CD14-positive monocyte (primary cell): Measurements from ENCODE around the gene NOBOX. TPM values are rescaled to one million over a fixed set of nuclear protein-coding genes. Genes with fewer than 3 reads are reported as not detected.

Experiments
- DNase-seq, 3 donors: peaks; one replicate each; pipeline ENCODE4 v3.0.0-alpha.2; 2011 to 2022
- H2AFZ ChIP-seq: 2 replicates; pipeline ENCODE4 v1.6.0; 2012; ENCODE audit warnings: mild to moderate bottlenecking, low read depth, low read length, inconsistent platforms; ENCODE audit not compliant: insufficient read depth, poor library complexity, severe bottlenecking
- H3K27ac ChIP-seq, 2 donors: 1 replicate in 1 of 2; 2 replicates in 1 of 2; pipeline ENCODE4 v1.5.1; 2012 to 2013; ENCODE audit warnings: low read length in 2 of 2, control low read depth in 1 of 2, inconsistent platforms in 1 of 2, low read depth in 1 of 2, mild to moderate bottlenecking in 1 of 2
- H3K27me3 ChIP-seq, 2 donors: one replicate each; pipeline versions ENCODE4 v1.6.0 to v1.6.1; 2011 to 2013; ENCODE audit warnings: low read length in 2 of 2; ENCODE audit not compliant: control insufficient read depth in 2 of 2, insufficient read depth in 2 of 2
- H3K36me3 ChIP-seq, 2 donors: replicated peaks in 1 of 2; 1 replicate in 1 of 2; 2 replicates in 1 of 2; pipeline versions ENCODE4 v1.5.1 to v1.6.1; 2012 to 2013; ENCODE audit warnings: low read length in 2 of 2, control low read depth in 1 of 2, inconsistent platforms in 1 of 2, mild to moderate bottlenecking in 1 of 2; ENCODE audit not compliant: insufficient read depth in 2 of 2, control insufficient read depth in 1 of 2
- H3K4me1 ChIP-seq, 2 donors: 1 replicate in 1 of 2; 2 replicates in 1 of 2; pipeline versions ENCODE4 v1.5.1 to v1.6.1; 2012 to 2013; ENCODE audit warnings: low read length in 2 of 2, control low read depth in 1 of 2, inconsistent platforms in 1 of 2, mild to moderate bottlenecking in 1 of 2, moderate library complexity in 1 of 2; ENCODE audit not compliant: insufficient read depth in 2 of 2, control insufficient read depth in 1 of 2
- H3K4me2 ChIP-seq: replicated peaks from 2 replicates; pipeline ENCODE3; 2012; ENCODE audit warnings: low read length, moderate library complexity, mild to moderate bottlenecking; ENCODE audit not compliant: poor library complexity, severe bottlenecking; ENCODE audit errors: extremely low read depth
- H3K4me3 ChIP-seq, 3 experiments: fragments of 200-600 bp in 1 of 3; sonication (generic) in 1 of 3; replicated peaks in 1 of 3; 1 replicate in 2 of 3; 2 replicates in 1 of 3; pipeline ENCODE4 v1.5.1; 2011 to 2013; ENCODE audit warnings: low read length in 3 of 3, mild to moderate bottlenecking in 3 of 3, control low read depth in 2 of 3, low read depth in 2 of 3, inconsistent platforms in 1 of 3, moderate library complexity in 1 of 3
- H3K79me2 ChIP-seq: 2 replicates; pipeline ENCODE4 v1.6.0; 2012; ENCODE audit warnings: mild to moderate bottlenecking, control low read depth, inconsistent platforms, low read length, moderate library complexity; ENCODE audit not compliant: insufficient read depth
- H3K9ac ChIP-seq: 2 replicates; pipeline ENCODE4 v1.6.0; 2017; ENCODE audit warnings: low read length, mild to moderate bottlenecking; ENCODE audit not compliant: insufficient read depth, poor library complexity, severe bottlenecking
- H3K9me3 ChIP-seq, 2 donors: replicated peaks in 1 of 2; 1 replicate in 1 of 2; 2 replicates in 1 of 2; pipeline versions ENCODE4 v1.5.1 to v1.6.1; 2012 to 2013; ENCODE audit warnings: low read length in 2 of 2, control low read depth in 1 of 2; ENCODE audit not compliant: control insufficient read depth in 1 of 2, insufficient read depth in 1 of 2
- H4K20me1 ChIP-seq: 2 replicates; pipeline ENCODE4 v1.6.0; 2012; ENCODE audit warnings: mild to moderate bottlenecking, low read length, control low read depth, moderate library complexity; ENCODE audit not compliant: insufficient read depth
- H3K27ac Mint-ChIP-seq, 7 donors: one replicate each; pipeline ENCODE4 v1.8.0; 2020; ENCODE audit warnings: mild to moderate bottlenecking in 7 of 7, mixed read lengths in 7 of 7, moderate library complexity in 6 of 7, inconsistent platforms in 2 of 7
- H3K27me3 Mint-ChIP-seq, 3 donors: one replicate each; pipeline ENCODE4 v1.8.0; 2021 to 2022; ENCODE audit warnings: low read depth in 3 of 3, mild to moderate bottlenecking in 3 of 3, mixed read lengths in 3 of 3, moderate library complexity in 3 of 3, inconsistent platforms in 1 of 3
- H3K36me3 Mint-ChIP-seq, 2 donors: one replicate each; pipeline ENCODE4 v1.8.0; 2020; ENCODE audit warnings: mixed read lengths in 2 of 2, inconsistent platforms in 1 of 2, mild to moderate bottlenecking in 1 of 2
- H3K4me1 Mint-ChIP-seq: one replicate; pipeline ENCODE4 v1.8.0; 2020; ENCODE audit warnings: mild to moderate bottlenecking, mixed read lengths
- H3K4me3 Mint-ChIP-seq, 2 donors: one replicate each; pipeline ENCODE4 v1.8.0; 2020; ENCODE audit warnings: mild to moderate bottlenecking in 2 of 2, mixed read lengths in 2 of 2, moderate library complexity in 1 of 2
- H3K9me3 Mint-ChIP-seq, 7 donors: one replicate each; pipeline ENCODE4 v1.8.0; 2020 to 2022; ENCODE audit warnings: mixed read lengths in 7 of 7, mild to moderate bottlenecking in 6 of 7, moderate library complexity in 6 of 7, inconsistent platforms in 2 of 7
- WGBS: methylation state at CpG from one replicate; pipeline ENCODE4 v1.1.5; 2013; ENCODE audit warnings: missing lambda C conversion rate; ENCODE audit not compliant: insufficient coverage; 5-methylcytosine and 5-hydroxymethylcytosine counted together
- intact Hi-C, 2 donors: fragments of 100-400 bp; cut with micrococcal nuclease; formaldehyde crosslinking; loops; one replicate each; pipeline versions ENCODE4 v1.15.0 to v1.15.1; 2023
- polyA plus RNA-seq, 3 donors: library from polyadenylated mRNA; depleted of rRNA in 1 of 3; unstranded in 2 of 3; stranded (reverse) in 1 of 3; fragments of 300-500 nt in 2 of 3; fragments of >200 nt in 1 of 3; fragmentation: Illumina TruSeq in 2 of 3; gene quantifications; 1 replicate in 2 of 3; 2 replicates in 1 of 3; pipeline ENCODE4 v1.2.3, GENCODE V29; 2012 to 2021
- TF ChIP-seq, protein P1 (sequence below): fragments of 200-600 bp; IDR thresholded peaks from one replicate; pipeline ENCODE4 v1.8.0; 2022; ENCODE audit warnings: antibody characterized with exemption, mild to moderate bottlenecking

NOBOX gene
- polyA plus RNA-seq, 3 donors, result not detected

DNA sequence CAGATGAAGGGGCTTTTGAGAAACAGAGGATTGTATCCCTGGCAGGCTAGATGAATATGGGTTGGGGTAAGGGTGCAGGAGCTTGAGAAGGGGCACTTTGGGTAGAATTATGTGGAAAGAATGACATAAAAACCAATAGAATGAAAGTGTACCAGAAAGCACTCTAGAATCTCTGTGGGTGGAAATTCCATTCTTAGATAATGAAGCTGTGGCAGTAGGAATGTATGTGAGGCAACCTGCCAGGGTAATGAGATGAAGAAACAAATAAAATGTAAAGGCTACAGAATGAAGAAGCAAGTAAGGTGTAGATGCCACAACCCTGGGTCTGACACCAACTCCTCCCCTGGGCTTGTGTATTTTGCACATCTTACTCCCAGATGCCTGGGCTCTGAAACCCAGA is 16.8 kb downstream of the NOBOX start:
- intact Hi-C loops, result no loop called here
- H3K9ac ChIP-seq, result no peak overlapping the region
- H3K4me1 ChIP-seq, result no peaks in the 10 kb centered on the region
- no peak overlapping the region for H3K4me2 ChIP-seq
- DNase-seq, result no peak
- H4K20me1 ChIP-seq, result no peaks in the 10 kb centered on the region
- no peak overlapping the region for H3K27ac ChIP-seq
- no peak overlapping the region for H3K4me3 ChIP-seq
- H3K9me3 ChIP-seq, result no peaks in the 10 kb centered on the region
- H3K4me1 Mint-ChIP-seq, result peaks cover 2% of the 10 kb centered on the region
- no peaks in the 10 kb centered on the region for H3K36me3 ChIP-seq
- no peaks in the 10 kb centered on the region for H3K27me3 ChIP-seq
- H3K4me3 Mint-ChIP-seq, result no peak overlapping the region
- TF ChIP-seq, protein P1, sequence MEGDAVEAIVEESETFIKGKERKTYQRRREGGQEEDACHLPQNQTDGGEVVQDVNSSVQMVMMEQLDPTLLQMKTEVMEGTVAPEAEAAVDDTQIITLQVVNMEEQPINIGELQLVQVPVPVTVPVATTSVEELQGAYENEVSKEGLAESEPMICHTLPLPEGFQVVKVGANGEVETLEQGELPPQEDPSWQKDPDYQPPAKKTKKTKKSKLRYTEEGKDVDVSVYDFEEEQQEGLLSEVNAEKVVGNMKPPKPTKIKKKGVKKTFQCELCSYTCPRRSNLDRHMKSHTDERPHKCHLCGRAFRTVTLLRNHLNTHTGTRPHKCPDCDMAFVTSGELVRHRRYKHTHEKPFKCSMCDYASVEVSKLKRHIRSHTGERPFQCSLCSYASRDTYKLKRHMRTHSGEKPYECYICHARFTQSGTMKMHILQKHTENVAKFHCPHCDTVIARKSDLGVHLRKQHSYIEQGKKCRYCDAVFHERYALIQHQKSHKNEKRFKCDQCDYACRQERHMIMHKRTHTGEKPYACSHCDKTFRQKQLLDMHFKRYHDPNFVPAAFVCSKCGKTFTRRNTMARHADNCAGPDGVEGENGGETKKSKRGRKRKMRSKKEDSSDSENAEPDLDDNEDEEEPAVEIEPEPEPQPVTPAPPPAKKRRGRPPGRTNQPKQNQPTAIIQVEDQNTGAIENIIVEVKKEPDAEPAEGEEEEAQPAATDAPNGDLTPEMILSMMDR, result no peak
- H3K36me3 Mint-ChIP-seq, result no peaks in the 10 kb centered on the region
- no peak overlapping the region for H2AFZ ChIP-seq
- H3K9me3 Mint-ChIP-seq, result no peaks in the 10 kb centered on the region
- no peak overlapping the region for H3K27ac Mint-ChIP-seq
- peaks cover 0 to 2% (median 1%) of the 10 kb centered on the region in 3 donors for H3K27me3 Mint-ChIP-seq
- no peaks in the 10 kb centered on the region for H3K79me2 ChIP-seq

DNA sequence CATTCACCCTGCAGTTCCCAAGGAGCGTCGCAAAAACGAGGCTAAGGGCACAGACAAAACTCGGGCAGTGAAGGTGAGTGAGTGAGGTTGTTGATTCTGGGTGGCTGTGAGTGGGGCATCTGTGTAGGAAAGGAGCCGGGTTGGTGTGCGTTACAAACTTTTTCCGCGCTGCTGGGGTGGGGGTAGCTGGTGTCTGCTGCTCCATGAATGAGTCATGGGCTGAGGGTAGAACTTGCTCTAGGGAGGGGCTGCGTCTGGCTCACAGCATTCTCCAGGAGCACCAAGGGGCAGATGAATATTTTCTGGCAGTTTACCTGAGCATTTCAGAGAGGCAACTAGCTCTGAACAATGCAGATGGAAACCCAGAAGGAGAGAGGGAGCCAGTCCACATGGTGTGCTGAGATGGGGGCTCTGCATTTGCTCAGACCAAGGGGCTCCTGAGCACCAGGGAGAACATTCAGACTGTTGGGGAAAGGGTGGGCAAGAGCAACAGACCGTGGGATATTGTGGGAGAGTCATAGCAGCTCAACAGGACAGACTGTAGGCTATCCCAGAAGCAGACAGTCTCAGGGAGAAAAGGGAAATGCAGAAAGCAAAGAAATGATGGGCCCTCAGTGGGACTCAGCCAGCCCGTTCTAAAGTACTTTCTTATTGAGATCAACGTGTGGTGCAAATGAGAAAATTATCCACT is 18.8 kb downstream of the NOBOX start:
- whole genome bisulfite sequencing, result 93% methylated on average over 9 of the region's 12 CpGs
- Mint-ChIP-seq H3K9me3 (peaks cover 0 to 2% (median 0%) of the 10 kb centered on the region in 7 donors), H3K4me3 (no peak overlapping the region), H3K27me3 (peaks cover 0 to 1% (median 1%) of the 10 kb centered on the region in 3 donors), H3K27ac (no peak overlapping the region), H3K4me1 (no peaks in the 10 kb centered on the region), H3K36me3 (no peaks in the 10 kb centered on the region)
- no peaks in the 10 kb centered on the region for H4K20me1 ChIP-seq
- H3K4me1 ChIP-seq, result no peaks in the 10 kb centered on the region
- no peak overlapping the region for H3K4me3 ChIP-seq
- DNase-seq, result no peak
- H3K9me3 ChIP-seq, result no peaks in the 10 kb centered on the region
- intact Hi-C loops, result no loop called here
- no peak overlapping the region for H3K9ac ChIP-seq
- H3K79me2 ChIP-seq, result no peaks in the 10 kb centered on the region
- TF ChIP-seq, protein P1, result no peak
- H3K4me2 ChIP-seq, result no peak overlapping the region
- H3K36me3 ChIP-seq, result no peaks in the 10 kb centered on the region
- no peak overlapping the region for H2AFZ ChIP-seq
- no peak overlapping the region for H3K27ac ChIP-seq
- H3K27me3 ChIP-seq, result no peaks in the 10 kb centered on the region
